Skeletal muscle tissue (tissue), 4 donors: ENCODE data around the gene LDLRAD3. TPM values are rescaled to one million over a fixed set of nuclear protein-coding genes. Genes with fewer than 3 reads are reported as not detected.

Source experiments
- H3K27ac ChIP-seq: one replicate; pipeline ENCODE4 v1.7.0; 2013; ENCODE audit warnings: mild to moderate bottlenecking, low read depth, low read length, inconsistent platforms
- H3K27me3 ChIP-seq, 3 donors: one replicate each; pipeline ENCODE4 v1.7.0; 2013; ENCODE audit warnings: low read length in 3 of 3; ENCODE audit not compliant: control insufficient read depth in 3 of 3, insufficient read depth in 3 of 3
- H3K36me3 ChIP-seq, 3 donors: one replicate each; pipeline ENCODE4 v1.7.0; 2013; ENCODE audit warnings: low read length in 3 of 3; ENCODE audit not compliant: control insufficient read depth in 3 of 3, insufficient read depth in 3 of 3
- H3K4me1 ChIP-seq, 3 donors: one replicate each; pipeline ENCODE4 v1.7.0; 2013; ENCODE audit warnings: low read length in 3 of 3, mild to moderate bottlenecking in 3 of 3; ENCODE audit not compliant: control insufficient read depth in 3 of 3, insufficient read depth in 3 of 3
- H3K4me3 ChIP-seq, 3 donors: one replicate each; pipeline ENCODE4 v1.7.0; 2013; ENCODE audit warnings: low read length in 3 of 3
- H3K9ac ChIP-seq, 3 donors: one replicate each; pipeline ENCODE4 v1.7.0; 2013; ENCODE audit warnings: low read length in 3 of 3, mild to moderate bottlenecking in 3 of 3, moderate library complexity in 2 of 3, low read depth in 1 of 3
- H3K9me3 ChIP-seq, 3 donors: one replicate each; pipeline ENCODE4 v1.7.0; 2013; ENCODE audit warnings: low read length in 3 of 3; ENCODE audit not compliant: control insufficient read depth in 3 of 3
- total RNA-seq: library from RNA; depleted of rRNA; stranded (reverse); fragments of >200 nt; gene quantifications from one replicate; pipeline ENCODE4 v1.2.3, GENCODE V29; 2014
- donor health status: Osteomylitis.

The LDLRAD3 gene
- total RNA-seq, 1 donor from 2014 or later: 39.1 TPM

GRCh38 chr11:35982061-35982460, 38.2 kb downstream of the LDLRAD3 start:
- Histone ChIP-seq H3K9me3 (no peaks in the 10 kb centered on the region), H3K27me3 (no peaks in the 10 kb centered on the region), H3K36me3 (no peaks in the 10 kb centered on the region), H3K27ac (no peak overlapping the region), H3K4me3 (no peak overlapping the region), H3K9ac (no peak overlapping the region), H3K4me1 (peaks cover 10 to 20% (median 11%) of the 10 kb centered on the region in 3 donors)

- Histone ChIP-seq H3K27me3 (no peaks in the 10 kb centered on the region), H3K9ac (no peak overlapping the region), H3K4me3 (no peak overlapping the region), H3K4me1 (peaks cover 10 to 12% (median 11%) of the 10 kb centered on the region in 3 donors), H3K9me3 (no peaks in the 10 kb centered on the region), H3K36me3 (no peaks in the 10 kb centered on the region), H3K27ac (no peak overlapping the region)
Observed at GRCh38 chr11:35983981-35984380, 40.1 kb downstream of the LDLRAD3 start.

GRCh38 chr11:35986947-35987346, 43.1 kb downstream of the LDLRAD3 start:
- Histone ChIP-seq H3K27ac (no peak overlapping the region), H3K9me3 (no peaks in the 10 kb centered on the region), H3K4me3 (no peak overlapping the region), H3K36me3 (no peaks in the 10 kb centered on the region), H3K27me3 (no peaks in the 10 kb centered on the region), H3K9ac (no peak overlapping the region), H3K4me1 (peaks cover 1 to 6% (median 5%) of the 10 kb centered on the region in 3 donors)

- Histone ChIP-seq H3K9me3 (no peaks in the 10 kb centered on the region), H3K36me3 (no peaks in the 10 kb centered on the region), H3K4me1 (no peaks in the 10 kb centered on the region), H3K27ac (no peak overlapping the region), H3K27me3 (no peaks in the 10 kb centered on the region), H3K9ac (no peak overlapping the region), H3K4me3 (no peak overlapping the region)
Observed at GRCh38 chr11:35990170-35990569, 46.3 kb downstream of the LDLRAD3 start.

GRCh38 chr11:35990816-35991215, 47.0 kb downstream of the LDLRAD3 start:
- Histone ChIP-seq H3K9me3 (no peaks in the 10 kb centered on the region), H3K27ac (no peak overlapping the region), H3K36me3 (no peaks in the 10 kb centered on the region), H3K4me3 (no peak overlapping the region), H3K9ac (no peak overlapping the region), H3K4me1 (no peaks in the 10 kb centered on the region), H3K27me3 (no peaks in the 10 kb centered on the region)

GRCh38 chr11:35992548-35992947, 48.7 kb downstream of the LDLRAD3 start:
- Histone ChIP-seq H3K4me1 (no peaks in the 10 kb centered on the region), H3K4me3 (no peak overlapping the region), H3K27ac (no peak overlapping the region), H3K27me3 (no peaks in the 10 kb centered on the region), H3K9ac (no peak overlapping the region), H3K36me3 (no peaks in the 10 kb centered on the region), H3K9me3 (no peaks in the 10 kb centered on the region)

GRCh38 chr11:35994421-35994820, 50.6 kb downstream of the LDLRAD3 start:
- no peak overlapping the region for H3K27ac ChIP-seq
- H3K27me3 ChIP-seq: no peaks in the 10 kb centered on the region
- peaks cover 0 to 4% (median 0%) of the 10 kb centered on the region in 3 donors for H3K4me1 ChIP-seq
- H3K9ac ChIP-seq: no peak overlapping the region
- no peaks in the 10 kb centered on the region for H3K36me3 ChIP-seq
- no peak overlapping the region for H3K4me3 ChIP-seq
- no peaks in the 10 kb centered on the region for H3K9me3 ChIP-seq

GRCh38 chr11:35995681-35996271, 51.9 kb downstream of the LDLRAD3 start:
- no peaks in the 10 kb centered on the region for H3K36me3 ChIP-seq
- no peak overlapping the region for H3K9ac ChIP-seq
- H3K27me3 ChIP-seq: no peaks in the 10 kb centered on the region
- H3K4me3 ChIP-seq: no peak overlapping the region
- peaks cover 0 to 4% (median 0%) of the 10 kb centered on the region in 3 donors for H3K4me1 ChIP-seq
- no peak overlapping the region for H3K27ac ChIP-seq
- no peaks in the 10 kb centered on the region for H3K9me3 ChIP-seq

- Histone ChIP-seq H3K27me3 (no peaks in the 10 kb centered on the region), H3K36me3 (no peaks in the 10 kb centered on the region), H3K4me1 (peaks cover 2 to 7% (median 3%) of the 10 kb centered on the region in 3 donors), H3K9me3 (no peaks in the 10 kb centered on the region), H3K27ac (no peak overlapping the region), H3K9ac (no peak overlapping the region), H3K4me3 (no peak overlapping the region)
Observed at GRCh38 chr11:35997902-35998520, 54.1 kb downstream of the LDLRAD3 start.

GRCh38 chr11:35998634-35999033, 54.8 kb downstream of the LDLRAD3 start:
- H3K27ac ChIP-seq: no peak overlapping the region
- no peaks in the 10 kb centered on the region for H3K36me3 ChIP-seq
- H3K27me3 ChIP-seq: no peaks in the 10 kb centered on the region
- H3K4me3 ChIP-seq: no peak overlapping the region
- no peaks in the 10 kb centered on the region for H3K9me3 ChIP-seq
- peaks cover 2 to 7% (median 3%) of the 10 kb centered on the region in 3 donors for H3K4me1 ChIP-seq
- H3K9ac ChIP-seq: no peak overlapping the region
